Activated CD8-positive, alpha-beta memory T cell treated with anti-CD3 and anti-CD28 coated beads, Interleukin-2, amount 50 U/mL, for 1 hour (primary cell): ENCODE results near the gene PRKAG2.
"Not testable (repeated sequence)": the region's sequence is repeated elsewhere in the genome, so short reads cannot be mapped to it uniquely, and the experiment has no call there.

Experiments used
- DNase-seq: peaks from one replicate; pipeline ENCODE4 v3.0.0-alpha.2; 2020; ENCODE audit errors: extremely low read depth

PRKAG2 gene

GRCh38 chr7:151884312-151885201 is 7.6 kb upstream of the PRKAG2 start:
- DNase-seq = no peak

GRCh38 chr7:151883857-151884256 is 6.9 kb upstream of the PRKAG2 start:
- DNase-seq = no peak

- no peak for DNase-seq
Observed at GRCh38 chr7:151882734-151883133, 5.8 kb upstream of the PRKAG2 start.

- DNase-seq = no peak
Observed at GRCh38 chr7:151880688-151881087, 3.8 kb upstream of the PRKAG2 start.

- no peak for DNase-seq
Observed at GRCh38 chr7:151877911-151878835, 1.3 kb upstream of the PRKAG2 start.

GRCh38 chr7:151875942-151876898 is 695 bp downstream of the PRKAG2 start:
- DNase-seq = peak; percentile 35

- not testable (repeated sequence) for DNase-seq
Observed at GRCh38 chr7:151874479-151874878, 2.4 kb downstream of the PRKAG2 start.

- DNase-seq = no peak
Observed at GRCh38 chr7:151873402-151873965, 3.4 kb downstream of the PRKAG2 start.

- DNase-seq = no peak
Observed at GRCh38 chr7:151872531-151873401, 4.1 kb downstream of the PRKAG2 start.

- no peak for DNase-seq
Observed at GRCh38 chr7:151871904-151872303, 5.0 kb downstream of the PRKAG2 start.

- no peak for DNase-seq
Observed at GRCh38 chr7:151871189-151871735, 5.7 kb downstream of the PRKAG2 start.

GRCh38 chr7:151869968-151870918 is 6.7 kb downstream of the PRKAG2 start:
- no peak for DNase-seq

GRCh38 chr7:151869455-151869854 is 7.5 kb downstream of the PRKAG2 start:
- DNase-seq = no peak

- no peak for DNase-seq
Observed at GRCh38 chr7:151869109-151869428, 7.8 kb downstream of the PRKAG2 start.

GRCh38 chr7:151868396-151869108 is 8.4 kb downstream of the PRKAG2 start:
- DNase-seq = no peak

GRCh38 chr7:151867912-151868311 is 9.0 kb downstream of the PRKAG2 start:
- no peak for DNase-seq

- DNase-seq = no peak
Observed at GRCh38 chr7:151866761-151867655, 9.9 kb downstream of the PRKAG2 start.
